Islet of Langerhans (tissue), 1 donor: ENCODE results near the gene MYO16.

ENCODE experiments used
- FAIRE-seq: peaks from one replicate; lab custom pipeline; 2011; peaks lifted over from hg19 to GRCh38; lab: Jason Lieb, UNC

MYO16 gene

GRCh38 chr13:108933061-108933460, 303.6 kb downstream of the MYO16 start:
- no peak for FAIRE-seq

- FAIRE-seq: no peak
Measured at GRCh38 chr13:108938155-108938554, 308.7 kb downstream of the MYO16 start.

GRCh38 chr13:108940121-108940520, 310.7 kb downstream of the MYO16 start:
- no peak for FAIRE-seq

GRCh38 chr13:108943842-108944241, 314.4 kb downstream of the MYO16 start:
- no peak for FAIRE-seq

- FAIRE-seq: peak; percentile 95
Measured at GRCh38 chr13:108944760-108945159, 315.3 kb downstream of the MYO16 start.

- peak; percentile 95 for FAIRE-seq
Measured at GRCh38 chr13:108947551-108948030, 318.2 kb downstream of the MYO16 start.

- FAIRE-seq: no peak
Measured at GRCh38 chr13:108948251-108948671, 318.9 kb downstream of the MYO16 start.

- no peak for FAIRE-seq
Measured at GRCh38 chr13:108950333-108951010, 321.1 kb downstream of the MYO16 start.

GRCh38 chr13:108955741-108956140, 326.3 kb downstream of the MYO16 start:
- FAIRE-seq: no peak

- no peak for FAIRE-seq
Measured at GRCh38 chr13:108957369-108958012, 328.1 kb downstream of the MYO16 start.

GRCh38 chr13:108958013-108958376, 328.6 kb downstream of the MYO16 start:
- FAIRE-seq: no peak

- FAIRE-seq: peak; percentile 76
Measured at GRCh38 chr13:108959234-108959633, 329.8 kb downstream of the MYO16 start.

GRCh38 chr13:108960006-108960405, 330.6 kb downstream of the MYO16 start:
- FAIRE-seq: no peak

- FAIRE-seq: peak; percentile 98
Measured at GRCh38 chr13:108961542-108962125, 332.2 kb downstream of the MYO16 start.

- FAIRE-seq: no peak
Measured at GRCh38 chr13:108962654-108963053, 333.2 kb downstream of the MYO16 start.

GRCh38 chr13:108963276-108963810, 333.9 kb downstream of the MYO16 start:
- no peak for FAIRE-seq

GRCh38 chr13:108963846-108964600, 334.6 kb downstream of the MYO16 start:
- no peak for FAIRE-seq

GRCh38 chr13:108964606-108965005, 335.2 kb downstream of the MYO16 start:
- FAIRE-seq: no peak

- FAIRE-seq: no peak
Measured at GRCh38 chr13:108967371-108967770, 338.0 kb downstream of the MYO16 start.

GRCh38 chr13:108968566-108968965, 339.2 kb downstream of the MYO16 start:
- no peak for FAIRE-seq

- no peak for FAIRE-seq
Measured at GRCh38 chr13:108974686-108975085, 345.3 kb downstream of the MYO16 start.

GRCh38 chr13:108980237-108980636, 350.8 kb downstream of the MYO16 start:
- FAIRE-seq: no peak

GRCh38 chr13:108981407-108981806, 352.0 kb downstream of the MYO16 start:
- no peak for FAIRE-seq
